Glutamatergic neuron (in vitro differentiated cells): ENCODE measurements around the gene GUK1. TPM values are rescaled to one million over a fixed set of nuclear protein-coding genes. Genes with fewer than 3 reads are reported as not detected.

Experiments
- DNase-seq: peaks from one replicate; pipeline ENCODE4 v3.0.0; 2022
- H3K27ac Mint-ChIP-seq: one replicate; pipeline ENCODE4 v1.8.0; 2020; ENCODE audit warnings: mild to moderate bottlenecking, mixed read lengths, inconsistent platforms; ENCODE audit not compliant: unreplicated experiment
- H3K27me3 Mint-ChIP-seq: one replicate; pipeline ENCODE4 v1.8.0; 2020; ENCODE audit warnings: mild to moderate bottlenecking, moderate library complexity, mixed read lengths, inconsistent platforms; ENCODE audit not compliant: unreplicated experiment
- H3K36me3 Mint-ChIP-seq: one replicate; pipeline ENCODE4 v1.8.0; 2020; ENCODE audit warnings: mild to moderate bottlenecking, mixed read lengths, inconsistent platforms; ENCODE audit not compliant: unreplicated experiment
- H3K4me1 Mint-ChIP-seq: one replicate; pipeline ENCODE4 v1.8.0; 2020; ENCODE audit warnings: mild to moderate bottlenecking, low read depth, mixed read lengths, inconsistent platforms; ENCODE audit not compliant: unreplicated experiment
- H3K4me3 Mint-ChIP-seq: one replicate; pipeline ENCODE4 v1.8.0; 2020; ENCODE audit warnings: mild to moderate bottlenecking, mixed read lengths, inconsistent platforms; ENCODE audit not compliant: unreplicated experiment
- H3K9me3 Mint-ChIP-seq: one replicate; pipeline ENCODE4 v1.8.0; 2020; ENCODE audit warnings: mild to moderate bottlenecking, moderate library complexity, mixed read lengths, inconsistent platforms; ENCODE audit not compliant: unreplicated experiment
- total RNA-seq: library from RNA; stranded (reverse); fragmentation: NEBNext Ultra II Directional; extraction: Animal tissue kit (Norgen Biotek cat#: 25700); gene quantifications from one replicate; pipeline ENCODE4 v1.2.1, GENCODE V29; 2021; ENCODE audit not compliant: unreplicated experiment
- TF ChIP-seq, protein P1 (sequence below): fragments of 200-600 bp; sonication (generic); IDR thresholded peaks from one replicate; pipeline ENCODE4 v1.5.0; 2021; ENCODE audit not compliant: partially characterized antibody, unreplicated experiment

Gene GUK1
- total RNA-seq, 1 donor from 2014 or later: 128 TPM

DNA sequence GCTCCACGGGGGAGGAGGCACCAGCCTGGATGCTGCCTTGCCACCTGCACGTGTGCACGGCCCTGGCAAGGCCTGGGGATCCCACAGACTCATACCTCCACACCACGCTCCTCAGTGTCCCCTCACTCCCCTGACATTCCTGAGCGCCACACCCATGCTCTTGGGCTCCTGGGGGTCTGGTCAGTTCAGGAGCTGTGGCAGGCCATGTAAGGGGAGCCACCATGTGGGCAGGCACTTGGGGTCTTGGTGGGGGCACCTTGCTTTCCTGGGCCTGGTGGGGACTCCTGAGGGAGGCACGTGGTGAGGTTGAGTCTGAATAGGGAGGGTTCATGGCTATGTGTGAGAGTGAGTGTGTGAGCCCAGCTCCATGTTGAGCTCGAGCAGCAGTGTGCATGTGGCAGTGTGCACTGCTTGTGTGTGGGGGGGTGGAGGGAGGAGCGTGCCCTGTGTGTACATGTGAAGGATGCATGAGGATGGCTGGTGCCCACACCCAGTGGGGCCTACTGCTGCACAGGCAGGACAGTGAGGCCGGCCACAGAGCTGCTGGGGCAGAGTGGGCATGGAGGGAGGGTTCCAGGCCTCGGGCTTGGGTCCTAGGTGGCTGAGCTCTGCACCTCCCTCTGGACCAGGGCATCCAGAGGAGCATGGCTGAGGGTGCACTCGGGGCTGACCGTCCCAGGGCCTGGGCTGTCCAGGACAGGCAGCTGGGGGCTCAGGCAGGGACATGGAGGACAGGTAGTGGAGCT is 11.3 kb downstream of the GUK1 start:
- no peaks in the 10 kb centered on the region for H3K9me3 Mint-ChIP-seq
- no peaks in the 10 kb centered on the region for H3K4me1 Mint-ChIP-seq
- DNase-seq: no peak
- H3K27ac Mint-ChIP-seq: no peak overlapping the region
- TF ChIP-seq, protein P1, sequence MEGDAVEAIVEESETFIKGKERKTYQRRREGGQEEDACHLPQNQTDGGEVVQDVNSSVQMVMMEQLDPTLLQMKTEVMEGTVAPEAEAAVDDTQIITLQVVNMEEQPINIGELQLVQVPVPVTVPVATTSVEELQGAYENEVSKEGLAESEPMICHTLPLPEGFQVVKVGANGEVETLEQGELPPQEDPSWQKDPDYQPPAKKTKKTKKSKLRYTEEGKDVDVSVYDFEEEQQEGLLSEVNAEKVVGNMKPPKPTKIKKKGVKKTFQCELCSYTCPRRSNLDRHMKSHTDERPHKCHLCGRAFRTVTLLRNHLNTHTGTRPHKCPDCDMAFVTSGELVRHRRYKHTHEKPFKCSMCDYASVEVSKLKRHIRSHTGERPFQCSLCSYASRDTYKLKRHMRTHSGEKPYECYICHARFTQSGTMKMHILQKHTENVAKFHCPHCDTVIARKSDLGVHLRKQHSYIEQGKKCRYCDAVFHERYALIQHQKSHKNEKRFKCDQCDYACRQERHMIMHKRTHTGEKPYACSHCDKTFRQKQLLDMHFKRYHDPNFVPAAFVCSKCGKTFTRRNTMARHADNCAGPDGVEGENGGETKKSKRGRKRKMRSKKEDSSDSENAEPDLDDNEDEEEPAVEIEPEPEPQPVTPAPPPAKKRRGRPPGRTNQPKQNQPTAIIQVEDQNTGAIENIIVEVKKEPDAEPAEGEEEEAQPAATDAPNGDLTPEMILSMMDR: no peak
- H3K27me3 Mint-ChIP-seq: peaks cover 5% of the 10 kb centered on the region
- no peaks in the 10 kb centered on the region for H3K36me3 Mint-ChIP-seq
- no peak overlapping the region for H3K4me3 Mint-ChIP-seq

DNA sequence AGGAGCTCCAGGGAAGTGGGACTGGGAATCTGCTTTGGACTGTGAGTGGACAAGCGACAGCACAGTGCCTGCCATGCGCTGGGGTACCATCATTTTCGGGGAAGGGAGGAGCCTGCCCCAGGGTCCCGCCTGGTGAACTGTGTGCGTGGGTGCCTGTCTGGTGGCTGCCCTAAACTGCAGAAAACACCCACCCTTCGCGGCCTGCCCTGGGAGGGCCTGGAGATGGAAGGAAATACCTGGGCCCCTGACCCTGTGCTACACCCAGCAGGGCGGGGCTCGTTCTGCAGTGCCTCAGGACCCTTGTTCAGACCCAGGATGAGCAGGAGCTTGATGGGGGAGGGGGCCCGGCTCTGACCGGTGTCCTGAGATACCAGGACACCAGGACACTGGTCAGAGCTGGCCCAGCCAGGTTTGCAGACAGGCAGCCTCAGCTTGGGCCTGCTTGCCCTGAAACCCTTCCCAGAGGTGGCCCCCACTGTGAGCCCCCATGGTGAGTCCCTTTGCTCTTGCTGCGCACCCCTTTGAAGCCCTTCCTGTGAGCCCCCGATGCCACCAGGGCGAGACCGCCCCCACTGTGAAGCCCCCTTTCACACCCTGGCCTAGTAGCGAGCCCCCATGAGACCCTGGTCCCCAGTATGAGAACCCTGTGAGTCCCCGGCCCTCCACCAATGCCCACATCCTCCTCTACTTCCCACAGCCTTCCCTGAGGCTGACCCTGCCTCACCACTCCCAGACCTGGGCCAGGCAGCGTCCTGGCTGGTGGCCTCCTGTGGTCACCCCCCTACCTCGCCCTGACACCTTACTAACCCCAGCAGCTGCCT is 12.2 kb downstream of the GUK1 start:
- Mint-ChIP-seq H3K27ac (no peak overlapping the region), H3K36me3 (no peaks in the 10 kb centered on the region), H3K27me3 (peaks cover 5% of the 10 kb centered on the region), H3K9me3 (no peaks in the 10 kb centered on the region), H3K4me1 (no peaks in the 10 kb centered on the region), H3K4me3 (no peak overlapping the region)
- TF ChIP-seq, protein P1: no peak
- no peak for DNase-seq

DNA sequence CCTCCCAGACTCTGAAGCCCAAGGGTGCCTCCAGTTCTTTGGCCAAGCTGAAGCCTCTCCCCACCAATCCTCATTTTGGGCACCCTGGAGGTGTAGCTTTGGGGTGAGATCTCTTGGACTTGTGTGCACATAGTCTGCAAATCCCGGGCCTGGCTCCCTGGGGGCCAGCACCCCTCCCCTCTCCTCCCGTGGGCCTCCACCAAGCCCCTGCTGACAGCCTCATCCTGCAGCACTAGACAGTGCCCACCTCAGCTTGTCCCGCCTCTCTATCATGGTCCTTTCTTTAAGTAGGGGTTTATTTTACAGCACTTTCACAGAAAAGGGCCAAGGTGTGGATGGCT is 12.8 kb downstream of the GUK1 start:
- TF ChIP-seq, protein P1: no peak

DNA sequence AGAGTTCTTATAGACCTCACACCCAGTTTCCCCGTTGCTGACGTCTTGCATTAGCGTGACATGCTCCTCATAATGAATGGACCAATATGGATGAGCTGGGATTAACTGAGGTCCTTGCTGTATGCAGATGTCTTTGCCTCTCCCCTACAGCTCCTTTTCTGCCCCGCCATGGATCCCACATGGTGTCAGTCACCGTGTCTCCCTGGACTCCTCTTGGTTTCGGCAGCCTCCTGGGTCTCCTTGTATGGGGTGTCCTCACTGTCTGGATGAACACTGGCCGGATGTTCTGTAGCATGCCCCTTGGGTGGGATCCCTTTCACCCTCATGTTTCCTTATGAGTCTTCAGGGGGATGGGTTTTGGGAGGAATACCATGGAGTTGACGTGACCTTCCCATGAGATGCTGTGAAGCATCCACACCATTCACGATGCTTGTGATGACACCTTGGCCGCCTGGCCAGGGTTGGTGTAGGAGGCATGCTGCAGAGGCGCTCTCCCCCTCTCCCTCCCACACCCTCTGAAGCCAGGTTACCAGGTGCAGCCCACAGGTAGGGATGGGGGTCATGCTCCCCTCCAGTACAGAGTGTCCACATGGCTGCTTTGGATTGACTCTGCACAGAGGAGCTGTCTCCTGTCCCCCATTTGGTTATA is 14.1 kb downstream of the GUK1 start:
- Mint-ChIP-seq H3K36me3 (no peaks in the 10 kb centered on the region), H3K4me3 (no peak overlapping the region), H3K27ac (no peak overlapping the region), H3K27me3 (peaks cover 5% of the 10 kb centered on the region), H3K4me1 (no peaks in the 10 kb centered on the region), H3K9me3 (no peaks in the 10 kb centered on the region)
- TF ChIP-seq, protein P1: no peak
- no peak for DNase-seq

More for the DNA sequence above, 12.8 kb downstream of the GUK1 start:
- no peak for DNase-seq
- H3K4me3 Mint-ChIP-seq: no peak overlapping the region
- no peak overlapping the region for H3K27ac Mint-ChIP-seq
- peaks cover 5% of the 10 kb centered on the region for H3K27me3 Mint-ChIP-seq
- H3K9me3 Mint-ChIP-seq: no peaks in the 10 kb centered on the region
- H3K4me1 Mint-ChIP-seq: no peaks in the 10 kb centered on the region
- H3K36me3 Mint-ChIP-seq: no peaks in the 10 kb centered on the region
